Gastrocnemius medialis (tissue), 4 donors: ENCODE data around the gene FHOD3. TPM values are rescaled to one million over a fixed set of nuclear protein-coding genes. Genes with fewer than 3 reads are reported as not detected.

Experiments
- ATAC-seq, 2 donors: fragments of 150-250 bp; one replicate each; pipeline ENCODE4 v1.9.1; 2016
- DNase-seq, 2 donors: peaks; one replicate each; pipeline ENCODE4 v3.0.0-alpha.2; 2019
- H3K27ac ChIP-seq, 4 donors: fragments of 200-600 bp; sonication (generic); 1 replicate in 1 of 4; 2 replicates in 3 of 4; pipeline ENCODE4 v1.5.1; 2016 to 2018; ENCODE audit warnings: mild to moderate bottlenecking in 2 of 4, moderate library complexity in 1 of 4
- H3K27me3 ChIP-seq, 3 donors: fragments of 200-600 bp; sonication (generic) in 2 of 3; 1 replicate in 1 of 3; 2 replicates in 2 of 3; pipeline versions ENCODE4 v1.5.1 to v1.6.0; 2016 to 2019; ENCODE audit warnings: mild to moderate bottlenecking in 1 of 3, moderate library complexity in 1 of 3
- H3K36me3 ChIP-seq, 2 donors: fragments of 200-600 bp; sonication (generic) in 1 of 2; one replicate each; pipeline ENCODE4 v1.5.1; 2017 to 2018
- H3K4me1 ChIP-seq, 2 donors: fragments of 200-600 bp; sonication (generic) in 1 of 2; one replicate each; pipeline ENCODE4 v1.5.1; 2016 to 2017; ENCODE audit warnings: mild to moderate bottlenecking in 2 of 2
- H3K4me3 ChIP-seq, 4 donors: fragments of 200-600 bp; sonication (generic) in 3 of 4; 1 replicate in 1 of 4; 2 replicates in 3 of 4; pipeline ENCODE4 v1.5.1; 2016 to 2019; ENCODE audit warnings: mild to moderate bottlenecking in 2 of 4
- H3K9me3 ChIP-seq, 3 donors: fragments of 200-600 bp; sonication (generic) in 2 of 3; 1 replicate in 1 of 3; 2 replicates in 2 of 3; pipeline ENCODE4 v1.5.1; 2016 to 2019
- CTCF ChIP-seq, 5 experiments: fragments of 450-650 bp in 3 of 5; fragments of 200-600 bp in 2 of 5; sonication (generic) in 2 of 5; IDR thresholded peaks in 4 of 5; conservative IDR thresholded peaks in 1 of 5; 1 replicate in 4 of 5; 2 replicates in 1 of 5; pipeline ENCODE4 v1.5.1; 2016 to 2019; ENCODE audit warnings: antibody characterized with exemption in 5 of 5, mild to moderate bottlenecking in 3 of 5, moderate library complexity in 3 of 5
- POLR2A ChIP-seq, 2 donors: fragments of 450-650 bp; IDR thresholded peaks; one replicate each; pipeline ENCODE4 v1.6.1; 2017; ENCODE audit warnings: antibody characterized with exemption in 2 of 2, mild to moderate bottlenecking in 2 of 2, moderate library complexity in 2 of 2
- in situ Hi-C, 4 donors: fragments of 200-750 bp; cut with MboI; loops; one replicate each; pipeline versions ENCODE4 v1.15.0 to v1.8.0; 2017; ENCODE audit warnings: low sequenced_read_pairs in 4 of 4
- intact Hi-C: fragments of 100-400 bp; cut with DNase I; formaldehyde crosslinking; loops from one replicate; pipeline ENCODE4 v1.15.1; 2023; ENCODE audit warnings: low total_unique reads
- total RNA-seq, 4 donors: library from RNA; depleted of rRNA; stranded (reverse); fragments of >200 nt; gene quantifications; one replicate each; pipeline versions ENCODE4 v1.1.0 to v1.2.3, GENCODE V29; 2016

FHOD3 gene
- total RNA-seq, 4 donors from 2014 or later, result 10.0 to 32.5 (median 17.0) TPM

GRCh38 chr18:36522509-36522908, 225.0 kb downstream of the FHOD3 start:
- intact Hi-C loops, result no loop called here
- ATAC-seq, result no peak
- in situ Hi-C loops, result no loop called here
- Histone ChIP-seq H3K27ac (no peak overlapping the region), H3K36me3 (no peaks in the 10 kb centered on the region), H3K27me3 (no peaks in the 10 kb centered on the region), H3K4me3 (no peak overlapping the region), H3K4me1 (peaks cover 10 to 13% of the 10 kb centered on the region in 2 donors), H3K9me3 (no peaks in the 10 kb centered on the region)
- TF ChIP-seq CTCF (IDR thresholded peaks at IDR 0.05 in 4 of 5, conservative IDR thresholded peaks at IDR 0.05 in 1 of 5) (no peak), POLR2A (IDR thresholded peaks at IDR 0.05) (no peak)
- no peak for DNase-seq

- no peak for TF ChIP-seq POLR2A (IDR thresholded peaks at IDR 0.05)
- TF ChIP-seq CTCF (IDR thresholded peaks at IDR 0.05 in 4 of 5, conservative IDR thresholded peaks at IDR 0.05 in 1 of 5), result no peak
- Histone ChIP-seq H3K27me3 (no peaks in the 10 kb centered on the region), H3K27ac (no peak overlapping the region), H3K4me1 (peaks cover 7 to 8% of the 10 kb centered on the region in 2 donors), H3K4me3 (no peak overlapping the region), H3K36me3 (no peaks in the 10 kb centered on the region), H3K9me3 (no peaks in the 10 kb centered on the region)
- ATAC-seq (no peak), DNase-seq (no peak)
- intact Hi-C loops, result no loop called here
- in situ Hi-C loops, result no loop called here
These were observed 228.4 kb downstream of the FHOD3 start for GRCh38 chr18:36525913-36526312.

- DNase-seq (no peak), ATAC-seq (no peak)
- Histone ChIP-seq H3K4me1 (peaks cover 6 to 8% of the 10 kb centered on the region in 2 donors), H3K27ac (no peak overlapping the region), H3K4me3 (no peak overlapping the region), H3K36me3 (no peaks in the 10 kb centered on the region), H3K27me3 (no peaks in the 10 kb centered on the region), H3K9me3 (no peaks in the 10 kb centered on the region)
- TF ChIP-seq CTCF (IDR thresholded peaks at IDR 0.05 in 4 of 5, conservative IDR thresholded peaks at IDR 0.05 in 1 of 5), result no peak
- TF ChIP-seq POLR2A (IDR thresholded peaks at IDR 0.05), result no peak
- in situ Hi-C loops (no loop called here), intact Hi-C loops (no loop called here)
These were observed 229.1 kb downstream of the FHOD3 start for GRCh38 chr18:36526611-36527010.

- Histone ChIP-seq H3K27me3 (no peaks in the 10 kb centered on the region), H3K27ac (no peak overlapping the region), H3K4me1 (peaks cover 6 to 8% of the 10 kb centered on the region in 2 donors), H3K4me3 (no peak overlapping the region), H3K36me3 (no peaks in the 10 kb centered on the region), H3K9me3 (no peaks in the 10 kb centered on the region)
- TF ChIP-seq POLR2A (IDR thresholded peaks at IDR 0.05), result no peak
- ATAC-seq (no peak), DNase-seq (no peak)
- in situ Hi-C loops, result no loop called here
- intact Hi-C loops, result no loop called here
These were observed 229.5 kb downstream of the FHOD3 start for GRCh38 chr18:36527051-36527450.

- intact Hi-C loops (no loop called here), in situ Hi-C loops (no loop called here)
- no peak for TF ChIP-seq POLR2A (IDR thresholded peaks at IDR 0.05)
- TF ChIP-seq CTCF (IDR thresholded peaks at IDR 0.05 in 4 of 5, conservative IDR thresholded peaks at IDR 0.05 in 1 of 5), result no peak
- Histone ChIP-seq H3K9me3 (no peaks in the 10 kb centered on the region), H3K36me3 (no peaks in the 10 kb centered on the region), H3K27ac (no peak overlapping the region), H3K27me3 (no peaks in the 10 kb centered on the region), H3K4me3 (no peak overlapping the region), H3K4me1 (peaks cover 6 to 8% of the 10 kb centered on the region in 2 donors)
- ATAC-seq (no peak), DNase-seq (no peak)
These were observed 230.4 kb downstream of the FHOD3 start for GRCh38 chr18:36527740-36528455.
